HCT116 (cell line): ENCODE data around the gene KCNK5. TPM values are rescaled to one million over a fixed set of nuclear protein-coding genes. Genes with fewer than 3 reads are reported as not detected.

Experiments used
- ATAC-seq: fragments of 200-7000 bp; cut with Tn5 transposase; 2 replicates; pipeline ENCODE4 v1.9.1; 2020; ENCODE audit warnings: mild to moderate bottlenecking, moderate library complexity
- BruUV-seq: library from RNA; stranded (reverse); fragments of 400-500 nt; replicated peaks from 2 replicates; lab custom pipeline; 2021; lab: Mats Ljungman, UMichigan
- CTCF ChIA-PET: fragments of 300-600 bp; sonication (Branson Sonifier 250); formaldehyde crosslinking; loops from one replicate; lab custom pipeline; 2021; ENCODE audit warnings: antibody characterized with exemption; lab: Charles Lee
- POLR2A ChIA-PET: fragments of 300-600, 350-600 bp; sonication (Branson Sonifier 250); formaldehyde crosslinking; loops from one replicate; lab custom pipeline; 2021; ENCODE audit warnings: antibody characterized with exemption; lab: Charles Lee
- RAD21 ChIA-PET, 2 experiments: fragments of 300-600 bp; sonication (Branson Sonifier 250); formaldehyde crosslinking; loops; one replicate each; lab custom pipeline; 2023; ENCODE audit warnings: low total read pairs in 2 of 2; ENCODE audit not compliant: uncharacterized antibody in 2 of 2, unreplicated experiment in 2 of 2, low non-redundant PET in 1 of 2; lab: Charles Lee
- DNase-seq: peaks from one replicate; pipeline ENCODE4 v3.0.0-alpha.2; 2010; ENCODE audit warnings: low read depth, low spot score
- H2AFZ ChIP-seq: fragments of 200-600 bp; shearing (Covaris generic), sonication (generic); 2 replicates; pipeline ENCODE4 v1.6.1; 2017; ENCODE audit warnings: low read depth, mixed run types, mixed read lengths, antibody characterized with exemption, low read length; ENCODE audit not compliant: poor library complexity, severe bottlenecking
- H3K27ac ChIP-seq: 2 replicates; pipeline ENCODE4 v1.5.1; 2012; ENCODE audit warnings: low read depth, low read length
- H3K27me3 ChIP-seq: fragments of 200-600 bp; sonication (generic); 2 replicates; pipeline ENCODE4 v1.6.1; 2016; ENCODE audit warnings: mixed run types, low read length, mixed read lengths; ENCODE audit not compliant: insufficient read depth
- H3K36me3 ChIP-seq, 2 experiments: fragments of 200-500 bp in 1 of 2; fragments of 200-600 bp in 1 of 2; sonication (Bioruptor generic) in 1 of 2; sonication (generic) in 1 of 2; 2 replicates each; pipeline versions ENCODE4 v1.5.1 to v1.6.1; 2014 to 2016; ENCODE audit warnings: low read length in 2 of 2, inconsistent platforms in 1 of 2, mixed read lengths in 1 of 2, mixed run types in 1 of 2; ENCODE audit not compliant: insufficient read depth in 2 of 2, control insufficient read depth in 1 of 2
- H3K4me1 ChIP-seq, 2 experiments: fragments of 200-600 bp in 1 of 2; sonication (generic) in 1 of 2; 2 replicates each; pipeline versions ENCODE4 v1.5.1 to v1.6.1; 2012 to 2017; ENCODE audit warnings: low read length in 2 of 2, inconsistent platforms in 1 of 2, mild to moderate bottlenecking in 1 of 2, mixed read lengths in 1 of 2, mixed run types in 1 of 2, moderate library complexity in 1 of 2; ENCODE audit not compliant: insufficient read depth in 2 of 2, control insufficient read depth in 1 of 2
- H3K4me2 ChIP-seq: fragments of 200-600 bp; sonication (generic); 2 replicates; pipeline ENCODE4 v1.6.1; 2017; ENCODE audit warnings: mixed run types, low read length, mixed read lengths
- H3K4me3 ChIP-seq, 2 experiments: fragments of 200-600 bp in 1 of 2; sonication (generic) in 1 of 2; replicated peaks in 1 of 2; 2 replicates each; pipeline ENCODE4 v1.5.1; 2011 to 2016; ENCODE audit warnings: low read length in 2 of 2, control low read depth in 1 of 2, low read depth in 1 of 2, mild to moderate bottlenecking in 1 of 2, mixed read lengths in 1 of 2, mixed run types in 1 of 2
- H3K79me2 ChIP-seq: fragments of 200-600 bp; sonication (generic); 2 replicates; pipeline ENCODE4 v1.6.1; 2017; ENCODE audit warnings: mild to moderate bottlenecking, mixed run types, low read length, moderate library complexity, mixed read lengths; ENCODE audit not compliant: insufficient read depth
- H3K9ac ChIP-seq: fragments of 200-600 bp; sonication (generic); 2 replicates; pipeline ENCODE4 v1.6.1; 2016; ENCODE audit warnings: low read length, mixed read lengths
- H3K9me2 ChIP-seq: fragments of 200-600 bp; sonication (generic), shearing (Covaris generic); 2 replicates; pipeline ENCODE4 v1.6.1; 2017; ENCODE audit warnings: mixed run types, mild to moderate bottlenecking, moderate library complexity; ENCODE audit not compliant: insufficient read depth
- H3K9me3 ChIP-seq, 2 experiments: fragments of 200-500 bp in 1 of 2; fragments of 200-600 bp in 1 of 2; sonication (Bioruptor generic) in 1 of 2; sonication (generic) in 1 of 2; 2 replicates each; pipeline ENCODE4 v1.6.1; 2014 to 2017; ENCODE audit warnings: low read length in 2 of 2, mixed read lengths in 2 of 2, inconsistent platforms in 1 of 2, low read depth in 1 of 2, mild to moderate bottlenecking in 1 of 2, mixed run types in 1 of 2, moderate library complexity in 1 of 2; ENCODE audit not compliant: control insufficient read depth in 1 of 2, insufficient read depth in 1 of 2
- H4K20me1 ChIP-seq: fragments of 200-600 bp; sonication (generic), shearing (Covaris generic); 2 replicates; pipeline ENCODE4 v1.6.1; 2017; ENCODE audit warnings: mixed run types, mild to moderate bottlenecking, moderate library complexity; ENCODE audit not compliant: insufficient read depth
- ATF3 ChIP-seq: IDR thresholded peaks from 2 replicates; pipeline ENCODE4 v1.6.1; 2012
- CBX3 ChIP-seq: IDR thresholded peaks from 2 replicates; pipeline ENCODE4 v1.6.1; 2012; ENCODE audit warnings: low read depth
- CEBPB ChIP-seq: IDR thresholded peaks from 2 replicates; pipeline ENCODE4 v1.6.1; 2012; ENCODE audit warnings: low read depth
- EGR1 ChIP-seq: IDR thresholded peaks from 2 replicates; pipeline ENCODE4 v1.6.1; 2012; ENCODE audit warnings: low read depth
- ELF1 ChIP-seq: IDR thresholded peaks from 2 replicates; pipeline ENCODE4 v1.6.1; 2012; ENCODE audit warnings: low read depth, borderline replicate concordance
- EZH2 ChIP-seq: fragments of 200-600 bp; sonication (generic); IDR thresholded peaks from 2 replicates; pipeline ENCODE4 v1.6.1; 2017; ENCODE audit warnings: antibody characterized with exemption, mixed run types
- EZH2phosphoT487 ChIP-seq: fragments of 200-600 bp; IDR thresholded peaks from 2 replicates; pipeline ENCODE4 v1.6.1; 2018; ENCODE audit warnings: antibody characterized with exemption, borderline replicate concordance
- MAX ChIP-seq: IDR thresholded peaks from 2 replicates; pipeline ENCODE4 v1.6.1; 2012
- SIN3A ChIP-seq: IDR thresholded peaks from 2 replicates; pipeline ENCODE4 v1.6.1; 2012; ENCODE audit warnings: low read depth
- SP1 ChIP-seq: IDR thresholded peaks from 2 replicates; pipeline ENCODE4 v1.6.1; 2012; ENCODE audit warnings: low read depth
- TCF7L2 ChIP-seq: IDR thresholded peaks from 2 replicates; pipeline ENCODE4 v1.7.0; 2011; ENCODE audit warnings: borderline replicate concordance, inconsistent platforms; ENCODE audit not compliant: insufficient read depth, insufficient read length; ENCODE audit errors: extremely low read depth
- ZBTB33 ChIP-seq: IDR thresholded peaks from 2 replicates; pipeline ENCODE4 v1.6.1; 2011; ENCODE audit warnings: mild to moderate bottlenecking, low read length, moderate library complexity; ENCODE audit not compliant: insufficient replicate concordance; ENCODE audit errors: extremely low read depth
- ZFX ChIP-seq: fragments of 450-650 bp; IDR thresholded peaks from 2 replicates; pipeline ENCODE4 v1.6.1; 2017
- intact Hi-C: fragments of 100-400 bp; cut with micrococcal nuclease; formaldehyde crosslinking; loops from 2 replicates; pipeline ENCODE4 v1.10.0; 2022
- total RNA-seq: library from RNA; stranded (reverse); gene quantifications from one replicate; pipeline ENCODE4 v1.2.1, GENCODE V29; 2021; ENCODE audit not compliant: unreplicated experiment

KCNK5 gene
- total RNA-seq, 1 experiment from 2014 or later, result 9.5 TPM

DNA sequence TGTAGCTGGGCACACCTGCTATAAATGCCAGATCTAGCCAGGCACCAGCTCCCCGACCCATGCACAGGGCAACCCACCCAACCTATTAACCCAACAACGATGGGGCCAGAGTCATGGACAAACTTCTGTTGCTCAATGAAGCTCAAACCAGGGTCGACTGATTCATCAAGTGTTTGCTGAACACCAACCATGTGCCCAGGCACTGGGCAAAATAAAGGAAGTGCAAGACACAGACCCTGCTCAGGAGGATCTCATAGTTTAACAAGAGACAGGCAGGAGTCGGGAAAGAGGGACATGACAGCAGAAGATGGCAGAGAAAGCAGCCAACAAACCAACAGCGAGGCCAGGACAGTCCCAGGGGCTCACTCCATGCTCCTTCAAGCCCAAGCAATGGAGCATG lies 18.8 kb downstream of the KCNK5 start:
- peaks cover 17 to 40% of the 10 kb centered on the region in 2 experiments for H3K4me1 ChIP-seq
- no peaks in the 10 kb centered on the region for H3K9me2 ChIP-seq
- ChIA-PET CTCF (no interaction called here), POLR2A (no interaction called here), RAD21 (no interaction called here)
- H3K4me3 ChIP-seq, result no peak overlapping the region
- ATAC-seq (no peak), DNase-seq (no peak)
- peaks cover 80% of the 10 kb centered on the region for H3K79me2 ChIP-seq
- H4K20me1 ChIP-seq, result no peaks in the 10 kb centered on the region
- H3K27me3 ChIP-seq, result no peaks in the 10 kb centered on the region
- intact Hi-C loops, result no loop called here
- no peak for TF ChIP-seq SIN3A
- TF ChIP-seq TCF7L2, result no peak
- TF ChIP-seq EZH2phosphoT487, result no peak
- TF ChIP-seq MAX, result no peak
- TF ChIP-seq EGR1, result no peak
- no peak for TF ChIP-seq ZFX
- TF ChIP-seq ATF3, result no peak
- no peak for TF ChIP-seq EZH2
- no peak for TF ChIP-seq SP1
- TF ChIP-seq CBX3, result no peak
- no peak for TF ChIP-seq ZBTB33
- TF ChIP-seq CEBPB, result no peak
- no peak for TF ChIP-seq ELF1
- 0 out of 4 replicates have a peak, but pooled peaks cover 0 to 5% of the 10 kb centered on the region in 2 experiments for H3K36me3 ChIP-seq
- BruUV-seq, result no TSS peak
- H3K9me3 ChIP-seq, result no peaks in the 10 kb centered on the region
- no peak overlapping the region for H2AFZ ChIP-seq
- no peak overlapping the region for H3K4me2 ChIP-seq
- no peak overlapping the region for H3K9ac ChIP-seq
- H3K27ac ChIP-seq, result no peak overlapping the region
